Ishikawa (cell line): ENCODE data around the gene MARK3.

Experiments used
- CEBPB ChIP-seq: IDR thresholded peaks from 2 replicates; pipeline ENCODE4 v1.6.1; 2012
- CREB1 ChIP-seq: IDR thresholded peaks from 2 replicates; pipeline ENCODE4 v1.6.1; 2012; ENCODE audit warnings: low read depth
- EP300 ChIP-seq: IDR thresholded peaks from 2 replicates; pipeline ENCODE4 v1.6.1; 2012; ENCODE audit warnings: borderline replicate concordance
- FOXM1 ChIP-seq: IDR thresholded peaks from 2 replicates; pipeline ENCODE4 v1.6.1; 2012; ENCODE audit warnings: low read depth, borderline replicate concordance
- MAX ChIP-seq: IDR thresholded peaks from 2 replicates; pipeline ENCODE4 v1.6.1; 2012
- NFIC ChIP-seq: IDR thresholded peaks from 2 replicates; pipeline ENCODE4 v1.6.1; 2012
- RAD21 ChIP-seq: IDR thresholded peaks from 2 replicates; pipeline ENCODE4 v1.6.1; 2012; ENCODE audit warnings: low read depth
- REST ChIP-seq: IDR thresholded peaks from 2 replicates; pipeline ENCODE4 v1.6.1; 2012; ENCODE audit warnings: low read depth, mild to moderate bottlenecking
- TAF1 ChIP-seq: IDR thresholded peaks from 2 replicates; pipeline ENCODE4 v1.6.1; 2012; ENCODE audit warnings: low read depth, mild to moderate bottlenecking
- TCF12 ChIP-seq: IDR thresholded peaks from 2 replicates; pipeline ENCODE4 v1.6.1; 2012; ENCODE audit warnings: low read depth
- YY1 ChIP-seq: IDR thresholded peaks from 2 replicates; pipeline ENCODE4 v1.6.1; 2012; ENCODE audit warnings: low read depth
- ZBTB7A ChIP-seq: IDR thresholded peaks from 2 replicates; pipeline ENCODE4 v1.6.1; 2012; ENCODE audit warnings: low read depth

DNA sequence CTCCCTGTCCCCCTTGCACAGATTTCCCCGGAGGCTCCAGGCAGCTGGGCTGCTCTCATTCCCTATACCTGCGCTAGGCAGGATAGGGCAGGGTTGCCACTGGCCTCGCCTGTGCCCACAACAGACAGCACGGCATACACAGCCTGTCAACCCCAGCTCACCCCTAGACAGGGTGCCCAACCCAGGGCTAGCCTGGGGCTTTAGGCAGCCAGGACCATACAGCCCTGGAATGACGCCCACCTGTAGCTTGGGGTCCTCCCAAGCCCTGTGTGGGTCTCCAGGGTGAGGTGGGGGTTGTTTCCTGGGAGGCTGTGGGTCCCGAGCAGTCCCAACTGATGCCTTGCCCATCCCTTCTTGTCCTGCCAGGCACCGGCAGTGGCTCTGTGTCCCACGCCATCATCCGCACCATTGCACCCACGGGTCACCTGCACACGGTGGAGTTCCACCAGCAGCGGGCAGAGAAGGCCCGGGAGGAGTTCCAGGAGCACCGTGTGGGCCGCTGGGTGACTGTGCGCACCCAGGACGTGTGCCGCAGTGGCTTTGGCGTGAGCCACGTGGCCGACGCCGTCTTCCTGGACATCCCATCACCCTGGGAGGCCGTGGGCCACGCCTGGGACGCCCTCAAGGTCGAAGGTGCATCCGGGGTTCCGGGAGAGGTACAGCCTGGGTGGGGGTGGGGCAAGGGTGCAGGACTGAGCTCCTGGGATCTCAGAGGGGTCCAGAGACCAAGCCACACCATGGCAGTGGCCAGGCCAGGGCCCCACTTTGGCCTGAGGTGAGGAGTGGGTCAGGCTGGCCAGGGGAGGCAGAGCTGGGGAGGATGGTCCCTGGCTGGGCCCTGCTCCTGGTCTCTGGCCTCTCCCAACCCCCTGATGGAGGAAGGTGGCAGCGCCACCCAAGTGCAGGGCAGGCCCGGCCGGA lies 147.3 kb downstream of the MARK3 start:
- TF ChIP-seq REST: no peak
- no peak for TF ChIP-seq MAX
- no peak for TF ChIP-seq TAF1
- no peak for TF ChIP-seq EP300
- no peak for TF ChIP-seq CEBPB
- no peak for TF ChIP-seq ZBTB7A
- TF ChIP-seq YY1: no peak
- no peak for TF ChIP-seq TCF12
- no peak for TF ChIP-seq CREB1
- no peak for TF ChIP-seq NFIC
- no peak for TF ChIP-seq RAD21
- no peak for TF ChIP-seq FOXM1
